ENCODE measurements around the gene CTCFL.
"Not testable (repeated sequence)": the region's sequence is repeated elsewhere in the genome, so short reads cannot be mapped to it uniquely, and the experiment has no call there.

Gene CTCFL

GRCh38 chr20:57500235-57500634 is 24.7 kb downstream of the CTCFL start:
- no peak for FAIRE-seq
- TF ChIP-seq POLR2A (IDR thresholded peaks at IDR 0.05; ENCODE audit: low read depth, low read length) = no peak
- DNase-seq (ENCODE audit: insufficient read length, low spot score) = no peak

GRCh38 chr20:57499676-57500075 is 25.3 kb downstream of the CTCFL start:
- DNase-seq (ENCODE audit: insufficient read length, low spot score) = no peak
- no peak for FAIRE-seq

GRCh38 chr20:57498425-57499400 is 26.2 kb downstream of the CTCFL start:
- DNase-seq (ENCODE audit: insufficient read length, low spot score) (no peak), FAIRE-seq (no peak)
- TF ChIP-seq POLR2A (IDR thresholded peaks at IDR 0.05; ENCODE audit: low read depth, low read length) = no peak

More at GRCh38 chr20:57499676-57500075, 25.3 kb downstream of the CTCFL start:
- no peak for TF ChIP-seq POLR2A (IDR thresholded peaks at IDR 0.05; ENCODE audit: low read depth, low read length)

GRCh38 chr20:57496592-57496991 is 28.3 kb downstream of the CTCFL start:
- TF ChIP-seq POLR2A (IDR thresholded peaks at IDR 0.05; ENCODE audit: low read depth, low read length) = no peak
- DNase-seq (ENCODE audit: insufficient read length, low spot score) (no peak), FAIRE-seq (no peak)

GRCh38 chr20:57495978-57496377 is 29.0 kb downstream of the CTCFL start:
- DNase-seq (ENCODE audit: insufficient read length, low spot score) (no peak), FAIRE-seq (no peak)
- no peak for TF ChIP-seq POLR2A (IDR thresholded peaks at IDR 0.05; ENCODE audit: low read depth, low read length)

- FAIRE-seq = no peak
- no peak for DNase-seq (ENCODE audit: insufficient read length, low spot score)
- TF ChIP-seq POLR2A (IDR thresholded peaks at IDR 0.05; ENCODE audit: low read depth, low read length) = no peak
These were observed 31.8 kb downstream of the CTCFL start for GRCh38 chr20:57493091-57493615.

- FAIRE-seq (no peak), DNase-seq (ENCODE audit: insufficient read length, low spot score) (no peak)
- TF ChIP-seq POLR2A (IDR thresholded peaks at IDR 0.05; ENCODE audit: low read depth, low read length) = no peak
These were observed 33.6 kb downstream of the CTCFL start for GRCh38 chr20:57491373-57491772.

GRCh38 chr20:57488277-57488676 is 36.7 kb downstream of the CTCFL start:
- not testable (repeated sequence) for FAIRE-seq; DNase-seq (ENCODE audit: insufficient read length, low spot score)

GRCh38 chr20:57485770-57486169 is 39.2 kb downstream of the CTCFL start:
- FAIRE-seq = no peak
- DNase-seq (ENCODE audit: insufficient read length, low spot score) = no peak
- no peak for TF ChIP-seq POLR2A (IDR thresholded peaks at IDR 0.05; ENCODE audit: low read depth, low read length)

GRCh38 chr20:57484772-57485171 is 40.2 kb downstream of the CTCFL start:
- DNase-seq (ENCODE audit: insufficient read length, low spot score) (no peak), FAIRE-seq (no peak)
- TF ChIP-seq POLR2A (IDR thresholded peaks at IDR 0.05; ENCODE audit: low read depth, low read length) = no peak

GRCh38 chr20:57483287-57484050 is 41.5 kb downstream of the CTCFL start:
- no peak for FAIRE-seq

GRCh38 chr20:57482796-57483195 is 42.1 kb downstream of the CTCFL start:
- no peak for FAIRE-seq
- no peak for DNase-seq (ENCODE audit: insufficient read length, low spot score)
- no peak for TF ChIP-seq POLR2A (IDR thresholded peaks at IDR 0.05; ENCODE audit: low read depth, low read length)

More at GRCh38 chr20:57483287-57484050, 41.5 kb downstream of the CTCFL start:
- no peak for DNase-seq (ENCODE audit: insufficient read length, low spot score)
- no peak for TF ChIP-seq POLR2A (IDR thresholded peaks at IDR 0.05; ENCODE audit: low read depth, low read length)

- no peak for TF ChIP-seq POLR2A (IDR thresholded peaks at IDR 0.05; ENCODE audit: low read depth, low read length)
- no peak for FAIRE-seq
- DNase-seq (ENCODE audit: insufficient read length, low spot score) = no peak
These were observed 42.8 kb downstream of the CTCFL start for GRCh38 chr20:57482148-57482547.

- DNase-seq (ENCODE audit: insufficient read length, low spot score) (no peak), FAIRE-seq (no peak)
- no peak for TF ChIP-seq POLR2A (IDR thresholded peaks at IDR 0.05; ENCODE audit: low read depth, low read length)
These were observed 43.6 kb downstream of the CTCFL start for GRCh38 chr20:57481281-57481711.

Data from H54 (cell line).